GM20000 (cell line): ENCODE results near the gene CCDC182.

ENCODE experiments used
- DNase-seq: peaks from one replicate; pipeline ENCODE4 v3.0.0; 2012; ENCODE audit warnings: low spot score
- TF ChIP-seq, protein P1 (sequence below): IDR thresholded peaks from 2 replicates; pipeline ENCODE4 v1.5.1; 2012; ENCODE audit warnings: mild to moderate bottlenecking, control low read depth; ENCODE audit errors: extremely low read depth, missing control alignments

The CCDC182 gene

GRCh38 chr17:57739402-57740234, 5.5 kb downstream of the CCDC182 start:
- DNase-seq, result peak; percentile 46
- TF ChIP-seq, protein P1, sequence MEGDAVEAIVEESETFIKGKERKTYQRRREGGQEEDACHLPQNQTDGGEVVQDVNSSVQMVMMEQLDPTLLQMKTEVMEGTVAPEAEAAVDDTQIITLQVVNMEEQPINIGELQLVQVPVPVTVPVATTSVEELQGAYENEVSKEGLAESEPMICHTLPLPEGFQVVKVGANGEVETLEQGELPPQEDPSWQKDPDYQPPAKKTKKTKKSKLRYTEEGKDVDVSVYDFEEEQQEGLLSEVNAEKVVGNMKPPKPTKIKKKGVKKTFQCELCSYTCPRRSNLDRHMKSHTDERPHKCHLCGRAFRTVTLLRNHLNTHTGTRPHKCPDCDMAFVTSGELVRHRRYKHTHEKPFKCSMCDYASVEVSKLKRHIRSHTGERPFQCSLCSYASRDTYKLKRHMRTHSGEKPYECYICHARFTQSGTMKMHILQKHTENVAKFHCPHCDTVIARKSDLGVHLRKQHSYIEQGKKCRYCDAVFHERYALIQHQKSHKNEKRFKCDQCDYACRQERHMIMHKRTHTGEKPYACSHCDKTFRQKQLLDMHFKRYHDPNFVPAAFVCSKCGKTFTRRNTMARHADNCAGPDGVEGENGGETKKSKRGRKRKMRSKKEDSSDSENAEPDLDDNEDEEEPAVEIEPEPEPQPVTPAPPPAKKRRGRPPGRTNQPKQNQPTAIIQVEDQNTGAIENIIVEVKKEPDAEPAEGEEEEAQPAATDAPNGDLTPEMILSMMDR, result peak; percentile 29

- no peak for DNase-seq
- TF ChIP-seq, protein P1, result no peak
These were observed 7.6 kb downstream of the CCDC182 start for GRCh38 chr17:57737450-57737849.

DNA sequence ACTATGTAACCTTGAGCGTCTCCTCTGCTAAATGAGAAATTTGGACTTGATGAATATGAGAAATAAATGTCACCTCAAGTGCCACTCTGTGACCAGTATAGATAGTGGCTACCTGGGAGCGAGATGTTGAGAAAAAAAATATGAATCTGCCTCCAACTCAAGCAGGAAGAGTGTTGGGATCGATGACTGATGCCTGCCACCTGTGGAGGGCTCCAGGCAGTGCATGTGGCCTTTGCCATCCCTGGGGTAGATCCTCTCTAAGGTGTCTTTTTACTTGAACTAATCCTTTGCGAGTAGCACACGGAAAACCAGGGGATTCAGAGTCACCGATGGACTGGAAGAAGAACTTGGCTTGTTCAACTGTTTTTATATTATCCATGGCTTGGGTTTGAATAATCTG, 9.4 kb downstream of the CCDC182 start:
- DNase-seq, result peak; percentile 29
- TF ChIP-seq, protein P1, result peak; percentile 19

GRCh38 chr17:57735230-57735629, 9.9 kb downstream of the CCDC182 start:
- TF ChIP-seq, protein P1, result no peak
- DNase-seq, result peak; percentile 41

GRCh38 chr17:57733085-57733484, 12.0 kb downstream of the CCDC182 start:
- TF ChIP-seq, protein P1, result no peak
- no peak for DNase-seq

DNA sequence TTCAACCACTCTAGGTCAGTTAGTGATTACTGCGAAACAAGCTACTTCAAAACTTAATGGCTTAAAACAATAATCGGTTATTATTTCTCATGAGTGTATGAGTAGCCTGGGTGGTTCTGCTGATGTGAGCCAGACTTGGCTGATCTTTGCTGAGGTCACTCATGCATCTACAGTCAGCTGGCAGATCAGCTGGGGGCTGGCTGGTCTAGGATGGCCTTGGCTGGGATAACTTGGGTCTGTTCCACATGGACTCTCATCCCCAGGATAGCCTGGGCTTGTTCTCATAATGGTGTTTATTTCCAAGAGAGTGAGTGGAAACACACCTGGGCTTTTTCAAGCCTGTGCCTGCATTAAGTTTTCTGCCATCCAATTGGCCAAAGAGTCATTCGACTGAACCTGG, 13.0 kb downstream of the CCDC182 start:
- TF ChIP-seq, protein P1, result no peak
- no peak for DNase-seq

DNA sequence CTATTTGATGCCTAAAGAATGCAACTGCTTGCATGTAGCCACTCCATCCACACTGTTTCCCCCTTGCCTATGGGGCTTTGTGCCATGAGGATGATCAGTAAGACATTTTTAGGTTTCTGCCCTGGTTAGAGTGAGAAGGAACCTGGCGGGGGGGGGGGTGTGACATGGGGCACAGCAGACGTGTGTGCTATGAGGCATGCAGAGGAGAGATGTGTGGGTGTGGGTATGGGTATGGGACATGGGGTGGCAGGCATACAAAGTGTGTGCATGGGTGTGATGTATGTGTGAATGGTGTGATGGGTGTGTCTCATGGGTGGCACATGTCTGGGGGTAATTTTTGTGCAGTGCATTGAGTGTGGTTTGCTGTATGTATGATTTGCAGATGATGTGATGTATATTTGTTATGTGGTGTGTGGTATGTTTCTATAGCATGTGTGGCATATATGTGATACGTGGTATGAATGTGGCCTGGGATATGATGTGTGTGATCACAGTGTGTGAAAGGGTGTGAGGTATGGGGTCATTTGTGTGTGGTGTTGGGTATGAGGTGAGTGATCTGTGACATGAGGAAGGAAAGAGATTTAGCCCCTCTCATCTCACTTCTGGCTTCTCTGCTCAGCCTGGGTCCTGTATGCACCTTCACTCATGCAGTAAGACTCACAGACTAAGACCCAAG, 14.9 kb downstream of the CCDC182 start:
- DNase-seq, result no peak
- TF ChIP-seq, protein P1, result no peak
